Glomerular visceral epithelial cell (primary cell): ENCODE results near the gene CDK14.
A peak's percentile ranks its signal among the peaks of the same experiment; 100 is the strongest.

Experiments used
- DNase-seq: peaks from one replicate; pipeline ENCODE4 v3.0.0-alpha.2; 2016; ENCODE audit errors: extremely low spot score

The CDK14 gene

GRCh38 chr7:90596671-90597562, 796 bp downstream of the CDK14 start:
- DNase-seq = peak; percentile 39

GRCh38 chr7:90597563-90598253, 1.6 kb downstream of the CDK14 start:
- no peak for DNase-seq

GRCh38 chr7:90599038-90599437, 2.9 kb downstream of the CDK14 start:
- no peak for DNase-seq

GRCh38 chr7:90599892-90600555, 3.9 kb downstream of the CDK14 start:
- DNase-seq = no peak

GRCh38 chr7:90602303-90602702, 6.2 kb downstream of the CDK14 start:
- DNase-seq = no peak

- no peak for DNase-seq
Observed at GRCh38 chr7:90603346-90603745, 7.2 kb downstream of the CDK14 start.

GRCh38 chr7:90604383-90604782, 8.3 kb downstream of the CDK14 start:
- no peak for DNase-seq

GRCh38 chr7:90605055-90605454, 8.9 kb downstream of the CDK14 start:
- DNase-seq = peak; percentile 56

GRCh38 chr7:90607196-90607595, 11.1 kb downstream of the CDK14 start:
- no peak for DNase-seq

- no peak for DNase-seq
Observed at GRCh38 chr7:90610105-90610504, 14.0 kb downstream of the CDK14 start.

GRCh38 chr7:90611115-90611514, 15.0 kb downstream of the CDK14 start:
- DNase-seq = no peak

- no peak for DNase-seq
Observed at GRCh38 chr7:90613088-90613498, 17.0 kb downstream of the CDK14 start.

- DNase-seq = no peak
Observed at GRCh38 chr7:90617442-90617841, 21.3 kb downstream of the CDK14 start.

GRCh38 chr7:90618876-90619275, 22.8 kb downstream of the CDK14 start:
- DNase-seq = no peak

GRCh38 chr7:90621125-90621746, 25.1 kb downstream of the CDK14 start:
- DNase-seq = no peak

GRCh38 chr7:90621747-90622140, 25.6 kb downstream of the CDK14 start:
- DNase-seq = no peak

GRCh38 chr7:90622670-90623069, 26.5 kb downstream of the CDK14 start:
- DNase-seq = no peak

GRCh38 chr7:90624225-90624911, 28.2 kb downstream of the CDK14 start:
- no peak for DNase-seq

GRCh38 chr7:90625051-90625450, 28.9 kb downstream of the CDK14 start:
- no peak for DNase-seq

- peak; percentile 73 for DNase-seq
Observed at GRCh38 chr7:90625562-90625961, 29.4 kb downstream of the CDK14 start.

- DNase-seq = peak; percentile 52
Observed at GRCh38 chr7:90626013-90626412, 29.9 kb downstream of the CDK14 start.
